ENCODE measurements around the gene CHTOP.

CHTOP gene

DNA sequence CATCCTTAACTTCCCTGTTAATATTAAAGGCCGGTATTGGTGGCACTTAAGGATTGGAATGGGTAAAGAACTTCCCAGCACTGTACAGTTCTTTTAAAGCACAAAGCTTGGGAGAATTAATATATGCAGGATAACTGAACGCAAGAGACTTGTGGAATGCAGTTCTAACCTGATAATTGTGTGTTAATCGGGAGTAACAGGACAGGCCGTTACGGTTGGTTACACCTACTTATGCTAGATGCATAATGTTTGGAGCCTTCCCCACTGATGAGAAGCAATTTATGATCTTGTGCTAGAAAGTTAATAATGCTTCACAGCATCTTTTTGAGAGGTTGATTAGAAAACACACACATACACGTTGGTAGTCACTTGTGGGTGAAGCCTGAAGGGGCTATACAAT lies 7.0 kb downstream of the CHTOP start:
- TF ChIP-seq ZNF8 (CRISPR knock-in tag; IDR thresholded peaks at IDR 0.05) (no peak), ISL1 (CRISPR knock-in tag; IDR thresholded peaks at IDR 0.05) (no peak), ZNF565 (CRISPR knock-in tag; conservative IDR thresholded peaks at IDR 0.05; ENCODE audit: low read depth) (no peak), ZFP3 (CRISPR knock-in tag; IDR thresholded peaks at IDR 0.05) (no peak), ZFP30 (CRISPR knock-in tag; IDR thresholded peaks at IDR 0.05) (no peak), TCF4 (CRISPR knock-in tag; IDR thresholded peaks at IDR 0.05; ENCODE audit: borderline replicate concordance) (no peak), ZC3H10 (CRISPR knock-in tag; IDR thresholded peaks at IDR 0.05) (no peak), CSDC2 (CRISPR knock-in tag; IDR thresholded peaks at IDR 0.05) (no peak), SNAI2 (CRISPR knock-in tag; IDR thresholded peaks at IDR 0.05) (no peak), OSR1 (CRISPR knock-in tag; IDR thresholded peaks at IDR 0.05) (no peak), ESRRG (CRISPR knock-in tag; IDR thresholded peaks at IDR 0.05) (no peak), TOX (CRISPR knock-in tag; IDR thresholded peaks at IDR 0.05; ENCODE audit: borderline replicate concordance) (no peak), GLIS3 (CRISPR knock-in tag; IDR thresholded peaks at IDR 0.05) (no peak), ZNF70 (CRISPR knock-in tag; IDR thresholded peaks at IDR 0.05) (no peak)
- TF ChIP-seq, protein P1, sequence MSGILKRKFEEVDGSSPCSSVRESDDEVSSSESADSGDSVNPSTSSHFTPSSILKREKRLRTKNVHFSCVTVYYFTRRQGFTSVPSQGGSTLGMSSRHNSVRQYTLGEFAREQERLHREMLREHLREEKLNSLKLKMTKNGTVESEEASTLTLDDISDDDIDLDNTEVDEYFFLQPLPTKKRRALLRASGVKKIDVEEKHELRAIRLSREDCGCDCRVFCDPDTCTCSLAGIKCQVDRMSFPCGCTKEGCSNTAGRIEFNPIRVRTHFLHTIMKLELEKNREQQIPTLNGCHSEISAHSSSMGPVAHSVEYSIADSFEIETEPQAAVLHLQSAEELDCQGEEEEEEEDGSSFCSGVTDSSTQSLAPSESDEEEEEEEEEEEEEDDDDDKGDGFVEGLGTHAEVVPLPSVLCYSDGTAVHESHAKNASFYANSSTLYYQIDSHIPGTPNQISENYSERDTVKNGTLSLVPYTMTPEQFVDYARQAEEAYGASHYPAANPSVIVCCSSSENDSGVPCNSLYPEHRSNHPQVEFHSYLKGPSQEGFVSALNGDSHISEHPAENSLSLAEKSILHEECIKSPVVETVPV (CRISPR knock-in tag; IDR thresholded peaks at IDR 0.05): no peak
- TF ChIP-seq, protein P2, sequence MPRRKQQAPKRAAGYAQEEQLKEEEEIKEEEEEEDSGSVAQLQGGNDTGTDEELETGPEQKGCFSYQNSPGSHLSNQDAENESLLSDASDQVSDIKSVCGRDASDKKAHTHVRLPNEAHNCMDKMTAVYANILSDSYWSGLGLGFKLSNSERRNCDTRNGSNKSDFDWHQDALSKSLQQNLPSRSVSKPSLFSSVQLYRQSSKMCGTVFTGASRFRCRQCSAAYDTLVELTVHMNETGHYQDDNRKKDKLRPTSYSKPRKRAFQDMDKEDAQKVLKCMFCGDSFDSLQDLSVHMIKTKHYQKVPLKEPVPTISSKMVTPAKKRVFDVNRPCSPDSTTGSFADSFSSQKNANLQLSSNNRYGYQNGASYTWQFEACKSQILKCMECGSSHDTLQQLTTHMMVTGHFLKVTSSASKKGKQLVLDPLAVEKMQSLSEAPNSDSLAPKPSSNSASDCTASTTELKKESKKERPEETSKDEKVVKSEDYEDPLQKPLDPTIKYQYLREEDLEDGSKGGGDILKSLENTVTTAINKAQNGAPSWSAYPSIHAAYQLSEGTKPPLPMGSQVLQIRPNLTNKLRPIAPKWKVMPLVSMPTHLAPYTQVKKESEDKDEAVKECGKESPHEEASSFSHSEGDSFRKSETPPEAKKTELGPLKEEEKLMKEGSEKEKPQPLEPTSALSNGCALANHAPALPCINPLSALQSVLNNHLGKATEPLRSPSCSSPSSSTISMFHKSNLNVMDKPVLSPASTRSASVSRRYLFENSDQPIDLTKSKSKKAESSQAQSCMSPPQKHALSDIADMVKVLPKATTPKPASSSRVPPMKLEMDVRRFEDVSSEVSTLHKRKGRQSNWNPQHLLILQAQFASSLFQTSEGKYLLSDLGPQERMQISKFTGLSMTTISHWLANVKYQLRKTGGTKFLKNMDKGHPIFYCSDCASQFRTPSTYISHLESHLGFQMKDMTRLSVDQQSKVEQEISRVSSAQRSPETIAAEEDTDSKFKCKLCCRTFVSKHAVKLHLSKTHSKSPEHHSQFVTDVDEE (CRISPR knock-in tag; IDR thresholded peaks at IDR 0.05): no peak
- TF ChIP-seq, protein P3, sequence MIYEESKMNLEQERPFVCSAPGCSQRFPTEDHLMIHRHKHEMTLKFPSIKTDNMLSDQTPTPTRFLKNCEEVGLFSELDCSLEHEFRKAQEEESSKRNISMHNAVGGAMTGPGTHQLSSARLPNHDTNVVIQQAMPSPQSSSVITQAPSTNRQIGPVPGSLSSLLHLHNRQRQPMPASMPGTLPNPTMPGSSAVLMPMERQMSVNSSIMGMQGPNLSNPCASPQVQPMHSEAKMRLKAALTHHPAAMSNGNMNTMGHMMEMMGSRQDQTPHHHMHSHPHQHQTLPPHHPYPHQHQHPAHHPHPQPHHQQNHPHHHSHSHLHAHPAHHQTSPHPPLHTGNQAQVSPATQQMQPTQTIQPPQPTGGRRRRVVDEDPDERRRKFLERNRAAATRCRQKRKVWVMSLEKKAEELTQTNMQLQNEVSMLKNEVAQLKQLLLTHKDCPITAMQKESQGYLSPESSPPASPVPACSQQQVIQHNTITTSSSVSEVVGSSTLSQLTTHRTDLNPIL (CRISPR knock-in tag; IDR thresholded peaks at IDR 0.05; ENCODE audit: low read depth): no peak
- TF ChIP-seq, protein P4, sequence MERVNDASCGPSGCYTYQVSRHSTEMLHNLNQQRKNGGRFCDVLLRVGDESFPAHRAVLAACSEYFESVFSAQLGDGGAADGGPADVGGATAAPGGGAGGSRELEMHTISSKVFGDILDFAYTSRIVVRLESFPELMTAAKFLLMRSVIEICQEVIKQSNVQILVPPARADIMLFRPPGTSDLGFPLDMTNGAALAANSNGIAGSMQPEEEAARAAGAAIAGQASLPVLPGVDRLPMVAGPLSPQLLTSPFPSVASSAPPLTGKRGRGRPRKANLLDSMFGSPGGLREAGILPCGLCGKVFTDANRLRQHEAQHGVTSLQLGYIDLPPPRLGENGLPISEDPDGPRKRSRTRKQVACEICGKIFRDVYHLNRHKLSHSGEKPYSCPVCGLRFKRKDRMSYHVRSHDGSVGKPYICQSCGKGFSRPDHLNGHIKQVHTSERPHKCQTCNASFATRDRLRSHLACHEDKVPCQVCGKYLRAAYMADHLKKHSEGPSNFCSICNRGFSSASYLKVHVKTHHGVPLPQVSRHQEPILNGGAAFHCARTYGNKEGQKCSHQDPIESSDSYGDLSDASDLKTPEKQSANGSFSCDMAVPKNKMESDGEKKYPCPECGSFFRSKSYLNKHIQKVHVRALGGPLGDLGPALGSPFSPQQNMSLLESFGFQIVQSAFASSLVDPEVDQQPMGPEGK (CRISPR knock-in tag; IDR thresholded peaks at IDR 0.05; ENCODE audit: borderline replicate concordance): no peak
- ATAC-seq: no peak

- TF ChIP-seq ZNF565 (CRISPR knock-in tag; conservative IDR thresholded peaks at IDR 0.05; ENCODE audit: low read depth) (no peak), OSR1 (CRISPR knock-in tag; IDR thresholded peaks at IDR 0.05) (no peak)
- TF ChIP-seq, protein P3 (CRISPR knock-in tag; IDR thresholded peaks at IDR 0.05; ENCODE audit: low read depth): no peak
- TF ChIP-seq, protein P2 (CRISPR knock-in tag; IDR thresholded peaks at IDR 0.05): no peak
- ATAC-seq: no peak
Measured at GRCh38 chr1:153642161-153642560, 8.3 kb downstream of the CHTOP start.

DNA sequence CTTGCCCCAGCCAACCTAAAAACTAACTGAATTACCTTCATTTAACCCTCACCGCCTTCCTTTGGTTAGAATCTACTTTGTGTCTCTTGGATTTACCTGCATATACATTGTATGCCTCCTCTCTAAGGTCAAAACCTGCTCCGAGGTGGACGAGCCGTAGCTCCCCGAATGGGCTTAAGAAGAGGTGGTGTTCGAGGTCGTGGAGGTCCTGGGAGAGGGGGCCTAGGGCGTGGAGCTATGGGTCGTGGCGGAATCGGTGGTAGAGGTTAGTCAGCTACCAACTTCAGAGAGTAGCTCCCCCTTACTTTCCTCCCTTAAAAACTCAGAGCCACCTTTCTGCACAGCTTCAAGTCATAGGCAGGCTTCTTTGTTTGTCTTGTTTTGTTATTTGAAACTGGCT lies 9.2 kb downstream of the CHTOP start:
- ATAC-seq: no peak
- TF ChIP-seq ISL1 (CRISPR knock-in tag; IDR thresholded peaks at IDR 0.05): no peak
